Heart left ventricle (tissue), 16 donors: ENCODE measurements around the gene FSHR. TPM values are rescaled to one million over a fixed set of nuclear protein-coding genes. Genes with fewer than 3 reads are reported as not detected.

Experiments
- ATAC-seq, 4 donors: fragments of 200-7000 bp; cut with Tn5 transposase; one replicate each; pipeline ENCODE4 v1.9.1; 2020 to 2022; ENCODE audit warnings: moderate library complexity in 4 of 4, mild to moderate bottlenecking in 3 of 4, moderate number of reproducible peaks in 1 of 4
- DNase-seq, 5 donors: peaks; one replicate each; pipeline ENCODE4 v3.0.0-alpha.2; 2020
- H3K27ac ChIP-seq, 12 donors: fragments of 200-600 bp; sonication (generic) in 4 of 12; one replicate each; pipeline versions ENCODE4 v1.5.0 to v1.8.0; 2016 to 2022; ENCODE audit warnings: mild to moderate bottlenecking in 2 of 12
- H3K27me3 ChIP-seq, 9 donors: fragments of 200-600 bp; sonication (generic) in 2 of 9; one replicate each; pipeline versions ENCODE4 v1.5.1 to v1.8.0; 2016 to 2022; ENCODE audit warnings: mild to moderate bottlenecking in 3 of 9
- H3K36me3 ChIP-seq, 9 donors: fragments of 200-600 bp; sonication (generic) in 2 of 9; one replicate each; pipeline versions ENCODE4 v1.5.0 to v1.8.0; 2018 to 2022; ENCODE audit warnings: mild to moderate bottlenecking in 2 of 9
- H3K4me1 ChIP-seq, 12 donors: fragments of 200-600 bp; sonication (generic) in 4 of 12; one replicate each; pipeline versions ENCODE4 v1.5.0 to v1.8.0; 2016 to 2022; ENCODE audit warnings: mild to moderate bottlenecking in 3 of 12
- H3K4me3 ChIP-seq, 12 donors: fragments of 200-600 bp; sonication (generic) in 4 of 12; one replicate each; pipeline versions ENCODE4 v1.5.0 to v1.8.0; 2017 to 2022; ENCODE audit warnings: mild to moderate bottlenecking in 9 of 12, moderate library complexity in 4 of 12
- H3K9me3 ChIP-seq, 12 donors: fragments of 200-600 bp; sonication (generic) in 4 of 12; one replicate each; pipeline versions ENCODE4 v1.5.0 to v1.8.0; 2016 to 2022; ENCODE audit warnings: mild to moderate bottlenecking in 1 of 12
- CTCF ChIP-seq, 12 donors: fragments of 200-600 bp; sonication (generic) in 4 of 12; IDR thresholded peaks; one replicate each; pipeline versions ENCODE4 v1.5.0 to v1.8.0; 2018 to 2022; ENCODE audit warnings: antibody characterized with exemption in 12 of 12, mild to moderate bottlenecking in 5 of 12
- POLR2A ChIP-seq, 2 donors: fragments of 450-650 bp; IDR thresholded peaks; one replicate each; pipeline ENCODE4 v1.6.1; 2017; ENCODE audit warnings: antibody characterized with exemption in 2 of 2, mild to moderate bottlenecking in 2 of 2, moderate library complexity in 2 of 2
- WGBS, 4 donors: extraction: QIAGEN DNeasy Blood & Tissue Kit in 2 of 4; methylation state at CpG; one replicate each; pipeline versions ENCODE4 v1.1.5 to v1.1.7; 2013 to 2018; 5-methylcytosine and 5-hydroxymethylcytosine counted together
- intact Hi-C, 10 donors: fragments of 100-400 bp; cut with DNase I; formaldehyde crosslinking; loops; one replicate each; pipeline versions ENCODE4 v1.11.1 to v1.14.2; 2022
- polyA plus RNA-seq, 2 donors: library from polyadenylated mRNA; stranded (reverse); fragments of 200-250 nt; gene quantifications; one replicate each; pipeline ENCODE4 v1.2.3, GENCODE V29; 2013
- total RNA-seq, 9 donors: library from RNA; depleted of rRNA in 2 of 9; stranded (reverse); fragments of >200 nt in 2 of 9; fragmentation: NEBNext Ultra II Directional in 3 of 9; extraction: Animal tissue kit (Norgen Biotek cat#: 25700) in 3 of 9; gene quantifications; one replicate each; pipeline versions ENCODE4 v1.1.0 to v1.2.4, GENCODE V29; 2016 to 2023
- donor health status: ischemic (EF 13 %, LVEDD 7.1; RV severe dilation, severe dysfunction).
- donor health status: healthy with polysubstance abuse.
- donor health status: DM: no; HTN: yes; CAD: no.
- donor health status: DM: no; HTN: no; CAD: no.
- donor health status: ischemic (EF 25% LVEDD 6.9; RV normal size, moderate dysfunction).
- donor health status: ischemic (EF 25% LVEDD 5.7; RV mildly dilated, moderate dysfunction).
- donor health status: healthy.
- donor health status: DM: yes; HTN: yes; CAD: no.
- donor health status: ischemic (EF 35%, LVEDD 5.7; RV mildly dilated, moderate dysfunction).
- donor health status: nonischemic (EF 11% LVEDD 7.7; RV severe dilation, severe dysfunction).
- donor health status: DM: yes; HTN: yes; CAD: no.
- donor health status: PGD.
- donor health status: ischemic (EF 29% LVEDD 5.4; RV normal size, mild dysfunction).
- donor health status: nonischemic (EF 23%, LVEDD 6.1; RV moderate dilation, normal function).

Gene FSHR
- total and polyA plus RNA-seq, 11 donors: 0.19 to 0.75 (median 0.39) TPM; not detected in 5

- Histone ChIP-seq H3K36me3 (no peaks in the 10 kb centered on the region), H3K4me3 (no peak overlapping the region), H3K9me3 (no peaks in the 10 kb centered on the region), H3K27ac (no peak overlapping the region), H3K27me3 (no peaks in the 10 kb centered on the region), H3K4me1 (peaks cover 0 to 16% (median 0%) of the 10 kb centered on the region in 12 donors)
- intact Hi-C loops: loop anchor here in 7 of 10 donors (2.0 to 10.0 kb wide), 12 partner anchors 278 to 1548 kb away; no protein-coding TSS in a partner anchor
- ATAC-seq (peak; percentile 59 to 86 (median 78)), DNase-seq (peak in 2 of 5 donors; percentile 21 to 33)
- peak; percentile 83 to 94 (median 91) for TF ChIP-seq CTCF (IDR thresholded peaks at IDR 0.05)
- no peak for TF ChIP-seq POLR2A (IDR thresholded peaks at IDR 0.05)
- WGBS, 4 donors: 48 to 50% (median 49%) methylated on average over 2 of the region's 2 CpGs
Measured at GRCh38 chr2:48946449-48947048, 207.8 kb downstream of the FSHR start.

GRCh38 chr2:48944956-48945355 lies 209.4 kb downstream of the FSHR start:
- Histone ChIP-seq H3K27me3 (no peaks in the 10 kb centered on the region), H3K9me3 (no peaks in the 10 kb centered on the region), H3K4me1 (peaks cover 0 to 22% (median 0%) of the 10 kb centered on the region in 12 donors), H3K4me3 (no peak overlapping the region), H3K36me3 (no peaks in the 10 kb centered on the region), H3K27ac (no peak overlapping the region)
- WGBS, 4 donors: 37 to 68% (median 63%) methylated on average over 1 of the region's 1 CpG
- ATAC-seq: no peak
- intact Hi-C loops: loop anchor here in 7 of 10 donors (5.0 to 10.0 kb wide), 11 partner anchors 280 to 1550 kb away; no protein-coding TSS in a partner anchor
- DNase-seq: no peak
- TF ChIP-seq POLR2A (IDR thresholded peaks at IDR 0.05): no peak
- no peak for TF ChIP-seq CTCF (IDR thresholded peaks at IDR 0.05)

- intact Hi-C loops: loop anchor here in 6 of 10 donors (10.0 kb wide), 7 partner anchors 281 to 1551 kb away; no protein-coding TSS in a partner anchor
- Histone ChIP-seq H3K4me1 (peaks cover 0 to 18% (median 0%) of the 10 kb centered on the region in 12 donors), H3K36me3 (no peaks in the 10 kb centered on the region), H3K27ac (no peak overlapping the region), H3K4me3 (no peak overlapping the region), H3K27me3 (no peaks in the 10 kb centered on the region), H3K9me3 (no peaks in the 10 kb centered on the region)
- DNase-seq (no peak), ATAC-seq (peak; percentile 35 to 66 (median 65))
- TF ChIP-seq CTCF (IDR thresholded peaks at IDR 0.05) (no peak), POLR2A (IDR thresholded peaks at IDR 0.05) (no peak)
- WGBS, 4 donors: 31 to 36% (median 32%) methylated on average over 3 of the region's 3 CpGs
Measured at GRCh38 chr2:48943436-48943835, 210.9 kb downstream of the FSHR start.

- ATAC-seq: no peak
- Histone ChIP-seq H3K4me1 (peaks cover 0 to 18% (median 0%) of the 10 kb centered on the region in 12 donors), H3K36me3 (no peaks in the 10 kb centered on the region), H3K9me3 (no peaks in the 10 kb centered on the region), H3K4me3 (no peak overlapping the region), H3K27me3 (no peaks in the 10 kb centered on the region), H3K27ac (no peak overlapping the region)
- intact Hi-C loops: loop anchor here in 6 of 10 donors (10.0 kb wide), 7 partner anchors 283 to 1553 kb away; no protein-coding TSS in a partner anchor
- DNase-seq: no peak
- TF ChIP-seq POLR2A (IDR thresholded peaks at IDR 0.05): no peak
- TF ChIP-seq CTCF (IDR thresholded peaks at IDR 0.05): no peak
- WGBS, 4 donors: 20 to 44% (median 31%) methylated on average over 1 of the region's 1 CpG
Measured at GRCh38 chr2:48941908-48942307, 212.4 kb downstream of the FSHR start.
